Measurements from ENCODE around the gene BEST4. TPM values are rescaled to one million over a fixed set of nuclear protein-coding genes. Genes with fewer than 3 reads are reported as not detected.

BEST4 gene
- total and polyA plus RNA-seq, 2 of the 4 experiments (the other 2 are of a cell fraction), result 0.07 TPM; not detected in 1

- in situ Hi-C loops (cut with MboI; ENCODE audit: low sequenced_read_pairs) (no loop called here), intact Hi-C loops (cut with micrococcal nuclease) (loop anchor here (5.0 to 10.0 kb wide), 2 partner anchors 73 to 499 kb away; partner anchors contain the start of gene RNU5D-1), dilution Hi-C loops (cut with HindIII; ENCODE audit: low sequenced_read_pairs, unreplicated experiment) (no loop called here)
- Histone ChIP-seq H4K8ac (ENCODE audit: low read depth in 2 of 2, low read length in 2 of 2) (no peak overlapping the region), H3K79me1 (ENCODE audit: low read depth in 1 of 2, low read length in 2 of 2) (peaks cover 31 to 65% of the 10 kb centered on the region in 2 experiments), H3K14ac (replicated peaks; ENCODE audit: low read depth, low read length) (no peak overlapping the region), H2AK9ac (replicated peaks; ENCODE audit: low read depth, low read length, poor library complexity) (peak overlapping the region; percentile 35), H3K23ac (ENCODE audit: low read depth, low read length) (no peak overlapping the region), H3K18ac (ENCODE audit: low read depth, low read length) (no peak overlapping the region), H3K9me1 (ENCODE audit: insufficient read depth, low read length) (peaks cover 30% of the 10 kb centered on the region), H2BK120ac (ENCODE audit: low read depth, low read length) (no peak overlapping the region), H2BK20ac (ENCODE audit: low read depth, low read length) (no peak overlapping the region), H3K36me3 (ENCODE audit: control insufficient read depth, insufficient read depth, low read length) (peaks cover 37% of the 10 kb centered on the region), H2BK5ac (ENCODE audit: low read depth, low read length, poor library complexity, severe bottlenecking) (peak overlapping the region; percentile 16), H4K5ac (ENCODE audit: low read depth, low read length) (no peak overlapping the region), H2BK15ac (ENCODE audit: low read depth, low read length) (no peak overlapping the region), H2AFZ (replicated peaks; ENCODE audit: low read length, poor library complexity) (no peak overlapping the region), H3K9ac (ENCODE audit: low read depth, low read length) (no peak overlapping the region), H3K4ac (ENCODE audit: low read depth, low read length) (no peak overlapping the region), H4K91ac (ENCODE audit: insufficient read depth, low read depth, low read length) (no peak overlapping the region), H3K27ac (ENCODE audit: insufficient read depth, low read length) (no peak overlapping the region; the same call in 1 of the 2 replicates), H3K4me2 (ENCODE audit: low read depth, low read length) (no peak overlapping the region), H3K56ac (ENCODE audit: extremely low read depth, insufficient read depth, low read length) (no peak overlapping the region), H4K20me1 (ENCODE audit: insufficient read depth, low read length) (peaks cover 29% of the 10 kb centered on the region), H2AK5ac (ENCODE audit: low read depth, low read length) (peak overlapping the region; percentile 14; the same call in 1 of the 2 replicates), H3K4me3 (ENCODE audit: insufficient read depth, low read depth, low read length) (no peak overlapping the region), H3K27me3 (ENCODE audit: control insufficient read depth, insufficient read depth, low read length) (no peaks in the 10 kb centered on the region), H3K9me3 (ENCODE audit: control insufficient read depth, insufficient read depth, low read length) (no peaks in the 10 kb centered on the region), H3K4me1 (ENCODE audit: control insufficient read depth, insufficient read depth, low read length) (peaks cover 47% of the 10 kb centered on the region)
- WGBS, 2 experiments (ENCODE audit: extremely low coverage in 2 of 2, insufficient read length in 1 of 2), result 97% methylated on average over 14 of the region's 20 CpGs; no CpG with 5 or more reads in 1 of the 2 experiments
- TF ChIP-seq MAZ (IDR thresholded peaks at IDR 0.05; ENCODE audit: borderline replicate concordance, low read depth, low read length) (no peak), MAFK (IDR thresholded peaks at IDR 0.05; ENCODE audit: low read depth, low read length) (no peak), ELK1 (IDR thresholded peaks at IDR 0.05; ENCODE audit: borderline replicate concordance, low read depth, low read length) (no peak), NFE2L2 (IDR thresholded peaks at IDR 0.05; ENCODE audit: low read depth, low read length) (no peak)
- BruUV-seq (replicated peaks), result no TSS peak
- ATAC-seq (ENCODE audit: low read depth) (no peak), DNase-seq (no peak)
- ChIA-PET POLR2A (ENCODE audit: unreplicated experiment) (interaction anchor here (1.0 kb wide), 1 partner anchor 14 kb away, joined by 3 read pairs; no protein-coding TSS in a partner anchor), CTCF (no interaction called here)
Observed at GRCh38 chr1:44805311-44806024, 17.5 kb upstream of the BEST4 start.
